Central memory CD8-positive, alpha-beta T cell (primary cell): ENCODE measurements around the gene SWT1.

Source experiments
- ATAC-seq: fragments of 150-1000 bp; cut with Tn5 transposase; replicated peaks from 2 replicates; pipeline ENCODE4 v1.10.0; 2022; ENCODE audit warnings: mild to moderate bottlenecking, moderate FRiP score, moderate number of reproducible peaks; ENCODE audit not compliant: poor library complexity, severe bottlenecking; ENCODE audit errors: extremely low read depth
- DNase-seq, 2 donors: peaks; one replicate each; pipeline ENCODE4 v3.0.0; 2021; ENCODE audit warnings: low spot score in 2 of 2
- H3K27ac Mint-ChIP-seq: one replicate; pipeline ENCODE4 v1.8.0; 2022; ENCODE audit warnings: low read depth, mild to moderate bottlenecking, moderate library complexity, mixed read lengths
- H3K27me3 Mint-ChIP-seq: one replicate; pipeline ENCODE4 v1.8.0; 2022; ENCODE audit warnings: mixed read lengths
- H3K36me3 Mint-ChIP-seq: one replicate; pipeline ENCODE4 v1.8.0; 2022; ENCODE audit warnings: mild to moderate bottlenecking, moderate library complexity, mixed read lengths; ENCODE audit not compliant: insufficient read depth
- H3K4me1 Mint-ChIP-seq: one replicate; pipeline ENCODE4 v1.8.0; 2022; ENCODE audit warnings: mixed read lengths
- H3K4me3 Mint-ChIP-seq: one replicate; pipeline ENCODE4 v1.8.0; 2022; ENCODE audit warnings: mild to moderate bottlenecking, moderate library complexity, mixed read lengths
- H3K9me3 Mint-ChIP-seq: one replicate; pipeline ENCODE4 v1.8.0; 2022; ENCODE audit warnings: mixed read lengths

SWT1 gene

DNA sequence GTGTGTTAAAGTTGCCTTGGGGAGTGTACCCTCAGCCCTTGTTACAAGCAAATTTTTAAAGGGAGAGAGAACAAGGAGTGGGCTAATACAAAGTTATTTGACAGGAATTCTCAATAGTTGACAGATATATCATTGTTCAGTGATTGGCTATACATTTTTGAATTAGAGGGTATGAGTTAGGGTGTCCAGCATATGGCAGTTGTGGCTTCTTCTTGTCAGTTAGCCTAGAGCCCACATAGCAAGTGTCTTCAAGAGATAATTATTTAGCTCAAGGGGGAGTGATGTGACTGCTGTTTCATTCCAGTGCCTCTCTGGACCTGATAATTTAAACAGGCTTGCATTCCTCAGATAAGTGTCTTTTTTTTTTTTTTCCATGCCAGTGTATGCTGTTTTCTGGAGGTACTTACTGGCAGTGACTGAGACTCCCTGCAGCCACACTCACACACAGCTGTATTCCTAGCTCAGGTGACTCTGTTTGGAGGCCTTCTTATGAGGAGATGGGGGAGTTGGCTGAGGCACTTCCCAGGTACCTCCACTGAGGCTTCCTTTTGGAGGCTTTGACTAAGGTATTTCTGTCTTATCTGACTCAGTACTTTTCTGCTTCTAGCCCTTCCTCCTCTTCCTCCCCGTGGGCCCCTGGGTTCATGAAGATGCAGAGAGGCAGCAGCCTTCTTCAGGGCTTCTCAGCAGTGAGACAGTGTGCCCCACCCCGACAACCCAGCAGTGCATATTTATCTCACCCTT, 127.7 kb downstream of the SWT1 start:
- H3K9me3 Mint-ChIP-seq = no peaks in the 10 kb centered on the region
- ATAC-seq (no peak), DNase-seq (no peak)
- H3K4me3 Mint-ChIP-seq = no peak overlapping the region
- H3K36me3 Mint-ChIP-seq = peaks cover 4% of the 10 kb centered on the region
- H3K4me1 Mint-ChIP-seq = peaks cover 26% of the 10 kb centered on the region
- H3K27me3 Mint-ChIP-seq = no peaks in the 10 kb centered on the region
- H3K27ac Mint-ChIP-seq = no peak overlapping the region

DNA sequence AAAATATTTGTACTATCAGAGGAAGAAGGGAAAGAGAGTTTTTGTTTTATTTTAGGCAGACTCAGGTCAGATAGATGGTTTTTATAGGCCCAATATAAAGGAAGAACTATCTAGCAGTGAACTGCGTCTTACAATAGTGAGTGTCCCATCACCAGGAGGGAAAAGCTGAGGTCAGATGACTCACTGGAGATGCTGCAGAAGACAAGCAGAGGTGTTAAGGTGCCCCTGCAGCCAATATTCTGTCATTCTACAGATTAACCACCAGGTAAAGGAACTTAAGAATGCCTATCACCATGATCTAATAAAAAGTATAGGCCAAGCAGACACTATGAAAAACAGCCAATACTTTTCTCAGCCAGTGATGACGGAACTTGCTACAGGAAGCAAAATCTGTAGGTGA, 130.5 kb downstream of the SWT1 start:
- H3K27ac Mint-ChIP-seq = no peak overlapping the region
- DNase-seq = no peak

DNA sequence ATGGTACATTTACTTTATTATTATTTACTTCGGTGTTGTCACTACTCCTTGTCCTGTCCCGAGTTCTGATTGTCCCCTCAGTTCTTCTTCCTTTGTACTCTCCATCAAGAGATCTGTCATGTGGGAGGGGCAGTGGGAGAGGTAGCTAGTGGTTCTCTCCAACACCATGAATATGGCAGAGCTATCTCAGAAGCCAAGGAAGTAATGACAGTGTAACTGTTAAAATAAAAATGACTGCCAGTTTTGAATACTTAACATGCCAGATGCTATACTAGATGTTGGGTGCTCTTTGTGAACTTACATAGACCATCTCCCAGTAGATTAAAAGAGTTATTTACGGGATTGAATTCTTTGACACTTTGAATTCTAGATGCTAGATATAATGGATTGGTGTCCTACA, 131.5 kb downstream of the SWT1 start:
- Mint-ChIP-seq H3K36me3 (no peaks in the 10 kb centered on the region), H3K9me3 (no peaks in the 10 kb centered on the region), H3K27me3 (no peaks in the 10 kb centered on the region), H3K27ac (no peak overlapping the region), H3K4me1 (peaks cover 5% of the 10 kb centered on the region), H3K4me3 (no peak overlapping the region)
- ATAC-seq (no peak), DNase-seq (no peak)

More for the DNA sequence above, 130.5 kb downstream of the SWT1 start:
- no peaks in the 10 kb centered on the region for H3K27me3 Mint-ChIP-seq
- peaks cover 2% of the 10 kb centered on the region for H3K36me3 Mint-ChIP-seq
- no peak overlapping the region for H3K4me3 Mint-ChIP-seq
- peaks cover 5% of the 10 kb centered on the region for H3K4me1 Mint-ChIP-seq
- no peaks in the 10 kb centered on the region for H3K9me3 Mint-ChIP-seq
- no peak for ATAC-seq

DNA sequence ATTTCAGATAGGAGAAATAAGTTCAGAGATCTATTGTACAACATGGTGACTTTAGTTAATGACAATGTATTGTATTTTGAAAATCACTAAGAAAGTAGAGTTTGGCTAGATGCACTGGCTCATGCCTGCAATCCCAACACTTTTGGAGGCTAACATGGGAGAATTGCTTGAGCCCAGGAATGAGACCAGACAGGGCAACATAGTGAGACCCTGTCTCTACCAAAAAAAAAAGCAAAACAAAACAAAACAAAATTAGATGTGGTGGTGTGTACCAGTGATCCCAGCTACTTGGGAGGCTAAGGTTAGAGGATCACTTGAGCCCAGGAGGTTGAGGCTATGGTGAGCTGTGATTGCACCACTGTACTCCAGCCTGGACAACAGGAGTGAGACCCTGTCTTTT, 132.9 kb downstream of the SWT1 start:
- DNase-seq (no peak), ATAC-seq (no peak)
- no peaks in the 10 kb centered on the region for H3K9me3 Mint-ChIP-seq
- peaks cover 5% of the 10 kb centered on the region for H3K4me1 Mint-ChIP-seq
- no peaks in the 10 kb centered on the region for H3K27me3 Mint-ChIP-seq
- peaks cover 1% of the 10 kb centered on the region for H3K36me3 Mint-ChIP-seq
- H3K4me3 Mint-ChIP-seq = no peak overlapping the region
- H3K27ac Mint-ChIP-seq = no peak overlapping the region

DNA sequence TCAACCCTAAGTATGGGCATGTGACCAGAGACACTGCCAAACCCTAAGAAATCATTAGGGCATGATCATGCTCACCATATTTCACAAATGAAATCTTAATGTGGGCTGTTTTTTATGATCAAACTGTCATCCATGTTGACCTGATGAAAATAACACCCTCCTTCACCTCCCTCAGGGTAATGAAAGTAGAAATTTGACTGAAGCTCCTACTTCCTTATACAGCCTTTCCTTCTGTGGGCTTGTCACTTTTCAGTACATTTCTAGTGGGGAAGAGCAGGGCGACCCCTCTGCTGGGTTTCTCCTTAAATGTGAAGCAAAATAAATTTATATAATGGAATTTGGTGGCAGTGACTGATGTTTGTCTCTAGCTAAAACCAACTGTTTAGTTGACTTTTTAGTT, 134.2 kb downstream of the SWT1 start:
- Mint-ChIP-seq H3K4me1 (peaks cover 5% of the 10 kb centered on the region), H3K36me3 (peaks cover 10% of the 10 kb centered on the region), H3K9me3 (no peaks in the 10 kb centered on the region), H3K4me3 (no peak overlapping the region), H3K27me3 (no peaks in the 10 kb centered on the region), H3K27ac (no peak overlapping the region)
- no peak for DNase-seq
- no peak for ATAC-seq

DNA sequence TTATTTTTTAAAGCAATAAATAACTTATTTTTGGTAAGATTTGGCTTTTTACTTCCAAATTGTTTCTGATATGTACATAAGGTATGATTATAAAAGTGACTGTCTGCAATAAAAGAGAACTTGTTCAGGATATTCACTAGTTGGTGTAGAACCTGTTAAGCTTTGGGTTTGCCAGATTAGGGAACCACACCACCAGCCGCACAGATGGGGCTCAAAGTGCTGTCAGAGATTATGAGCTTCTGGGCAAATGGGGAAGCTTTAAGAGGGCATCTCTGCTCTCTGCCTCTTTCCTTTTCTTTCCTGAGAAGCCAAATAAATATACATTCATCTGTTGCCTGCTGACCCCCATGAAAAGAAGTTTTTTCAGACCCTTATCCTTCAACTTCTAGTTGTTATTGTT, 134.7 kb downstream of the SWT1 start:
- no peak overlapping the region for H3K4me3 Mint-ChIP-seq
- no peaks in the 10 kb centered on the region for H3K27me3 Mint-ChIP-seq
- peaks cover 5% of the 10 kb centered on the region for H3K4me1 Mint-ChIP-seq
- DNase-seq (no peak), ATAC-seq (no peak)
- H3K27ac Mint-ChIP-seq = no peak overlapping the region
- no peaks in the 10 kb centered on the region for H3K9me3 Mint-ChIP-seq
- H3K36me3 Mint-ChIP-seq = peaks cover 15% of the 10 kb centered on the region

DNA sequence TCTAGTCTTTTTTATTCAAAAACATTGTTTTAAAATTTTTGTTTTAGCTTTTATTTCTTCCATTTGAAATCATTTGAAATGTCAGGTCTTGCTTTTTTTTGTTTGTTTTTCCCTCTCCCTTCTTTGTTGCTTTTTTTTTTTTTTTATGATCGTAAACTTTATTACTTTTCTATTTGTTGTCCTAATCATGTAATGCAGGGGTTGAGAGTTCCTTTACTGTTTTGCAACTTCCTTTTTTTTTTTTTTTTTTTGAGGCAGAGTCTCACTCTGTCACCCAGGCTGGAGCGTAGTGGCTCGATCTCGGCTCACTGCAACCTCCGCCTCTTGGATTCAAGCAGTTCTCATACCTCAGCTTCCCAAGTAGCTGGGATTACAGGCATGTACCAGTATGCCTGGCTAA, 135.3 kb downstream of the SWT1 start:
- Mint-ChIP-seq H3K36me3 (peaks cover 17% of the 10 kb centered on the region), H3K4me1 (peaks cover 2% of the 10 kb centered on the region), H3K4me3 (no peak overlapping the region), H3K27me3 (no peaks in the 10 kb centered on the region), H3K9me3 (no peaks in the 10 kb centered on the region), H3K27ac (no peak overlapping the region)
- DNase-seq (no peak), ATAC-seq (no peak)

DNA sequence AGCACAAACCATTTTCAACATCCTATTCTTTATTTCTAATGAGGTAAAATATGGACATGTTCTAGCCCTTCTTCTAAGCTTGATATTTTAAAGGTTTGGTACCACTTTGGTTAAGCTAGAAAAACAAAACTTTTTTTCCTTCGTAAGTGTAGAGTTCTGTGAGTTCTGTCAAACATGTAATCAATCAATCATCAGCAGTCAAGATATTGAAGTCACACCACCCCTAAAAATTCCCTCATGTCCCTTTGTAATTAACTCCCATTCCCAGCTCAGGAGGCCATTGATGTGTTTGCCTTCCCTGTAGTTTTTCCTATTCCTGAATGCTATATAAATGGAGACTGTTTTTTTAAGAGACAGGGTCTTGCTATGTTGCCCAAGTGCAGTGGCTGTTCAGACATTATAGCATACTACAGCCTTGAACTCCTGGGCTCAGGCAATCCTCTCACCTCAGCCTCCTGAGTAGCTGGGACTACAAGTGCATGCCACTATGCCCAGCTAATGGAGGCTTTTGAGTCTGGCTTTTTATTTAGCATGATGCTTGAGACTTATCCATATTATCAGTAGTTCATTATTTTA, 137.1 kb downstream of the SWT1 start:
- no peak overlapping the region for H3K4me3 Mint-ChIP-seq
- no peaks in the 10 kb centered on the region for H3K4me1 Mint-ChIP-seq
- H3K27me3 Mint-ChIP-seq = no peaks in the 10 kb centered on the region
- H3K27ac Mint-ChIP-seq = no peak overlapping the region
- H3K36me3 Mint-ChIP-seq = peaks cover 31% of the 10 kb centered on the region
- ATAC-seq = no peak
- no peak for DNase-seq
- no peaks in the 10 kb centered on the region for H3K9me3 Mint-ChIP-seq

DNA sequence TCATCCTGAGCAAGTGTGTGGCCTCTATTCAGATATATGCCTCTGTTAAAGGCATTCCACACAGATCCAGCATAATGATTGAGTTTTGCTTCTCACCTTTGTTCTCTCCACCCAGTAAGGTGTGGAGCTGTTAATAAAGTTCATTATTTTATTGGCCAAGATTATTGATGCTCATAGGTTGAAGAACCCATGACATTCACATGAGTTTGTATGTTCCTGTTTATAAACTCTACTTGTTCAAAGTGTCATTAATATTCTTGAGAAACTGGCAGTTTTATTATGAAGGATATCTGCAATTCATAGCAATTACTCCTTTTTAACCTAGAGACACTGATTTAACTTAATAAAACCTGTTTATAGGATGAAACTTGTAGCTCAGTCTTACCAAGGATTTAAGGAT, 138.1 kb downstream of the SWT1 start:
- Mint-ChIP-seq H3K4me3 (no peak overlapping the region), H3K4me1 (peaks cover 4% of the 10 kb centered on the region), H3K36me3 (peaks cover 37% of the 10 kb centered on the region), H3K27ac (no peak overlapping the region), H3K9me3 (no peaks in the 10 kb centered on the region), H3K27me3 (no peaks in the 10 kb centered on the region)
- no peak for DNase-seq
- no peak for ATAC-seq

DNA sequence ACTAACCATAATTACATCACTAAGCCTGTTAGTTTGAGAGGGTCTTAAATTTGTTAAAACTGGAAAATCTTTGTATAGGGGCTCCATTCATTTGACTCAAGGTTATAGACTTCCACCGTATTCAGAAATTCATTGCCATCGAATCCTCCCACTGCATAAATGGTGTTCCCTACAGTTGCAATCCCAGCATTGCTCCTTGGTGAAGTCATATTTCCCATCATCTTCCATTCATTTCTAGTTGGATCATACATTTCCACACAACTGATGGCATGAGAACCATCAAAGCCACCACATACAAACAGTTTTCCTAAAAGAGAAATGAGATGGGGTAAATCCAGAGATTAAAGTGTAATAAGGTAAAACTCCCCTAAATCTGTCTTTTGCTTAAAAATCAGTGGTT, 141.0 kb downstream of the SWT1 start:
- no peaks in the 10 kb centered on the region for H3K27me3 Mint-ChIP-seq
- DNase-seq (no peak), ATAC-seq (no peak)
- H3K4me1 Mint-ChIP-seq = peaks cover 4% of the 10 kb centered on the region
- H3K36me3 Mint-ChIP-seq = peaks cover 57% of the 10 kb centered on the region
- H3K4me3 Mint-ChIP-seq = no peak overlapping the region
- H3K27ac Mint-ChIP-seq = no peak overlapping the region
- H3K9me3 Mint-ChIP-seq = no peaks in the 10 kb centered on the region

DNA sequence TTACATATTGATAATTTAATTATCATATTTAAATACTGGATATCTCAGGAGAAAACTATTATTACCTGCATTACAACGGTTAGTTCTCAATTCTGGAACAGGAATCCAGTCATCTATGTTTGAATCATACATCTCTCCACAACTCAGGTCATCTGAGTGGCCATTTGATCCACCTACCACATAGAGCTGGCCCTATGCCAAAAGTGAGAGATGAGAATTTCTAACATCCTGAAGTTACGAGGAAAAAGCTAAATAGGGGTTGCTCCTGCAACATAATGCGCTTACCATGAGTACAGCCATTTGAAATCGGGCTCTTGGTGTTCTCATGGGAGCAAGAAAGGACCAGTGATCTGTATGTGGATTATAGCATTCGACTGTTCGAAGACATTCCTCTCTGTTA, 143.2 kb downstream of the SWT1 start:
- H3K4me1 Mint-ChIP-seq = peaks cover 9% of the 10 kb centered on the region
- H3K27me3 Mint-ChIP-seq = no peaks in the 10 kb centered on the region
- H3K36me3 Mint-ChIP-seq = peaks cover 65% of the 10 kb centered on the region
- no peak overlapping the region for H3K4me3 Mint-ChIP-seq
- no peak overlapping the region for H3K27ac Mint-ChIP-seq
- ATAC-seq (no peak), DNase-seq (no peak)
- H3K9me3 Mint-ChIP-seq = no peaks in the 10 kb centered on the region

DNA sequence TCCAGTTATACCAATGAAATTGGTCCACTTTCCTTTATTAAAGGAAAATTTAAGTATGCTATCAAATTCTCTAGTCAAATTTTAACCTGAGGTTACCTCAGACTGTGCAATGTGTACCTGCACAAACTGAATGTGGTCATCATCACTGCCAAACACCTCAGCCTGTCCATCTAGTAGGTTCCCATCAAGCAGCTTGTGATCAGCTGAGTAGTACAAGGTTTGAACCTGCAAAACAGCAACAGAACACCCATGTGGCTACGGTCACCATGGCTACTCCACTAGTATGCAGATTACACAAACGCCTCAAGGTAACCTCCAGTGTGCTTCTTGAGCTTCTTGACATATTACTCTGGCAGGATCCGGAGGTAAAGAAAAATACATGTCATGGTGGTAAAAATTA, 148.5 kb downstream of the SWT1 start:
- Mint-ChIP-seq H3K4me3 (no peak overlapping the region), H3K27ac (peak overlapping the region; percentile 11), H3K9me3 (no peaks in the 10 kb centered on the region), H3K4me1 (peaks cover 11% of the 10 kb centered on the region), H3K36me3 (peaks cover 70% of the 10 kb centered on the region), H3K27me3 (no peaks in the 10 kb centered on the region)
- ATAC-seq (no peak), DNase-seq (no peak)

DNA sequence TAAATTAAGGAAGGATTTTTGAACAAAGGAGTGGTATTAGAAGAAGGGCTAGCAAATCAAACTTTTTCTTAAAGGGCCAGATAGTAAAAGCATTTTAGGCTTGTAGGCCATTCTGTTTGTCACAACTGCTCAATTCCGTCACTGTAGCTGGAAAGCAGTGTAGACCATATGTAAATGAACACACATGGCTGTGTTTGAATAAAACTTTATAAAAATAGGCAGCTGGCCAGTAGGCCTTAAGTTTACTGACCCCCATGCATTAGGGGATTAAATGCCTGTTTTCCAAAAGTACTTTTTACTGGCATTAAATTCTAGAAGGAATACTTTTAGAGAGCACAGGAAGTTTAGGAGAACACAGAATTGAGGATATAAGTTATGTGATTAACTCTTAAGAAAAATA, 151.2 kb downstream of the SWT1 start:
- DNase-seq (no peak), ATAC-seq (no peak)
- Mint-ChIP-seq H3K36me3 (peaks cover 62% of the 10 kb centered on the region), H3K4me3 (no peak overlapping the region), H3K27ac (peak overlapping the region; percentile 30), H3K9me3 (no peaks in the 10 kb centered on the region), H3K27me3 (no peaks in the 10 kb centered on the region), H3K4me1 (peaks cover 28% of the 10 kb centered on the region)
